Mesothelial cell of epicardium (in vitro differentiated cells): ENCODE data around the gene IRF7. TPM values are rescaled to one million over a fixed set of nuclear protein-coding genes. Genes with fewer than 3 reads are reported as not detected.

ENCODE experiments used
- DNase-seq, 2 experiments: peaks; one replicate each; pipeline ENCODE4 v3.0.0; 2021; ENCODE audit warnings: low spot score in 2 of 2; ENCODE audit not compliant: unreplicated experiment in 2 of 2
- H3K27ac Mint-ChIP-seq: 2 replicates; pipeline ENCODE4 v1.8.0; 2021; ENCODE audit warnings: mixed read lengths
- H3K27me3 Mint-ChIP-seq: 2 replicates; pipeline ENCODE4 v1.8.0; 2021; ENCODE audit warnings: low read depth, mixed read lengths
- H3K36me3 Mint-ChIP-seq: 2 replicates; pipeline ENCODE4 v1.8.0; 2021; ENCODE audit warnings: mixed read lengths
- H3K4me1 Mint-ChIP-seq: 2 replicates; pipeline ENCODE4 v1.8.0; 2021; ENCODE audit warnings: mixed read lengths
- H3K4me3 Mint-ChIP-seq: 2 replicates; pipeline ENCODE4 v1.8.0; 2021; ENCODE audit warnings: mild to moderate bottlenecking, moderate library complexity, mixed read lengths
- H3K9me3 Mint-ChIP-seq: 2 replicates; pipeline ENCODE4 v1.8.0; 2021; ENCODE audit warnings: mixed read lengths
- CTCF ChIP-seq: fragments of 200-600 bp; sonication (generic); IDR thresholded peaks from one replicate; pipeline ENCODE4 v1.5.0; 2021; ENCODE audit warnings: antibody characterized with exemption; ENCODE audit not compliant: unreplicated experiment
- total RNA-seq: library from RNA; stranded (reverse); gene quantifications from 3 replicates; pipeline ENCODE4 v1.2.1, GENCODE V29; 2021

IRF7 gene
- total RNA-seq, 1 donor from 2014 or later, result 21.9 TPM

GRCh38 chr11:586376-587316 is 29.1 kb downstream of the IRF7 start:
- no peak for TF ChIP-seq CTCF
- no peak for DNase-seq
- H3K27me3 Mint-ChIP-seq, result no peaks in the 10 kb centered on the region
- H3K4me3 Mint-ChIP-seq, result no peak overlapping the region
- no peak overlapping the region for H3K27ac Mint-ChIP-seq
- no peaks in the 10 kb centered on the region for H3K4me1 Mint-ChIP-seq
- H3K9me3 Mint-ChIP-seq, result no peaks in the 10 kb centered on the region
- peaks cover 32% of the 10 kb centered on the region for H3K36me3 Mint-ChIP-seq

- H3K27me3 Mint-ChIP-seq, result no peaks in the 10 kb centered on the region
- DNase-seq, result no peak
- H3K9me3 Mint-ChIP-seq, result no peaks in the 10 kb centered on the region
- peaks cover 17% of the 10 kb centered on the region for H3K36me3 Mint-ChIP-seq
- no peak for TF ChIP-seq CTCF
- no peak overlapping the region for H3K27ac Mint-ChIP-seq
- no peak overlapping the region for H3K4me3 Mint-ChIP-seq
- H3K4me1 Mint-ChIP-seq, result peaks cover 7% of the 10 kb centered on the region
Observed at GRCh38 chr11:584287-584686, 31.5 kb downstream of the IRF7 start.

DNA sequence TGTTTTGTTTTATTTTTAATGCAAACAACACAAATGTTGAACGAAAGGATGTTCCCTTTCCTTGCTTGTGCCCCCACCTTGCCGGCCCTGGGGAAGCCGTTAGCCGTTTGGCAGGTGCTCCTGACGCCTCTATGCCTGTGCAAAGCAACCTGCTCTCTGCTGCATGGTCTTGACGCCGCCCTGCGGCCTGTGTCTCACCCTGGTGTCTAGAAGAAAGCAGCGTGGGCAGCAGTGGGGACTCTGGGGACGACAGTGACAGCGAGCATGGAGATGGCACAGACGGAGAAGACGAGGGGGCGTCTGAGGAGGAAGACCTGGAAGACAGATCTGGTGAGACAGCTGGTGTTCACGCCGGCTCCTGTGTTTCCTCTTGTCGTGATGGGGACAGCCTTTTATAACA is 34.0 kb downstream of the IRF7 start:
- no peak for TF ChIP-seq CTCF
- Mint-ChIP-seq H3K36me3 (peaks cover 8% of the 10 kb centered on the region), H3K27me3 (no peaks in the 10 kb centered on the region), H3K27ac (no peak overlapping the region), H3K9me3 (no peaks in the 10 kb centered on the region), H3K4me1 (peaks cover 26% of the 10 kb centered on the region), H3K4me3 (no peak overlapping the region)
- no peak for DNase-seq

GRCh38 chr11:581342-581741 is 34.4 kb downstream of the IRF7 start:
- no peak overlapping the region for H3K4me3 Mint-ChIP-seq
- TF ChIP-seq CTCF, result no peak

DNA sequence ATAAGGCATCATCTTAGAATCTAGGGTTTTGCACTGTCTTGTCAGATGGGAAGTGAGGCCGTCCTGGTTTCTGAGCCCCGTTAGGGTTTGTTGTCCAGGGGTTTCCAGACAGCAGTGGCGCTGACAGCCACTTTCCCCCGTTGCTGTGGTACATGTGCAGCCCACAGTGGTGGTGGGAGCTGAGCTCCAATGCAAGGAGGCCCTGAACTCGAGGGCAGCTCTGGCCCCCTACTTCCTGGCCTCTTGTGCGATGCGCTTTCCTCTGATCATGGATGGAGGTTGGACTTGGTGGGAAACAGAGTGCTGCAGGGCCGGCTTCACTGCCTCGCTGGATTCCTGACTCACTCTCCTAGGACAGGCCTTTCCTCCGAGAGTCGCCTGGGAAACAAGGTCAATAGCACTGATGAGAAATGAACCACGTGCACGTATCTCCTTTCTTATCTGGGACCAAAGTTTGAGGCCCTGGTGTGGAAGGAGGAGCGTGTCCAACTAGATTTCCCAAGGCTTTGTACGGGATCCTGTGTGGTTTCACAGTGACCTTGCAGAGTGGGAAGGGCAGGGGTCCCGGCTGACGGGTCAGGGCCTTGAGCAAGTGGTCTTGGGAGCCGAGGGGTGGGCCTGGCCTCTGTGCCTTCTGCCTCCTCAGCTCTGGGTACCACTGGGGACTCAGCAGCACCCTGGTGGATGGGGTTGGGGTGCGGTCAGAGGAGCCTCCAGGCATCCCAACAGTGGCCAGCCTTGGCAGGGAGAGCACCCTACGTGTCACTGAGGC is 35.7 kb downstream of the IRF7 start:
- H3K27me3 Mint-ChIP-seq, result peaks cover 2% of the 10 kb centered on the region
- H3K36me3 Mint-ChIP-seq, result peaks cover 3% of the 10 kb centered on the region
- no peak overlapping the region for H3K27ac Mint-ChIP-seq
- DNase-seq, result no peak
- H3K9me3 Mint-ChIP-seq, result no peaks in the 10 kb centered on the region
- H3K4me1 Mint-ChIP-seq, result peaks cover 28% of the 10 kb centered on the region
- H3K4me3 Mint-ChIP-seq, result peak overlapping the region; percentile 32
- TF ChIP-seq CTCF, result no peak

More at GRCh38 chr11:581342-581741, 34.4 kb downstream of the IRF7 start:
- no peak overlapping the region for H3K27ac Mint-ChIP-seq
- peaks cover 26% of the 10 kb centered on the region for H3K4me1 Mint-ChIP-seq
- H3K36me3 Mint-ChIP-seq, result peaks cover 6% of the 10 kb centered on the region
- no peaks in the 10 kb centered on the region for H3K27me3 Mint-ChIP-seq
- no peaks in the 10 kb centered on the region for H3K9me3 Mint-ChIP-seq
- DNase-seq, result no peak
